G401.6 (cell line): ENCODE data around the gene GPR139.

ENCODE experiments used
- FAIRE-seq: peaks from 2 replicates; lab custom pipeline; 2012; peaks lifted over from hg19 to GRCh38; lab: Jason Lieb, UNC

The GPR139 gene

DNA sequence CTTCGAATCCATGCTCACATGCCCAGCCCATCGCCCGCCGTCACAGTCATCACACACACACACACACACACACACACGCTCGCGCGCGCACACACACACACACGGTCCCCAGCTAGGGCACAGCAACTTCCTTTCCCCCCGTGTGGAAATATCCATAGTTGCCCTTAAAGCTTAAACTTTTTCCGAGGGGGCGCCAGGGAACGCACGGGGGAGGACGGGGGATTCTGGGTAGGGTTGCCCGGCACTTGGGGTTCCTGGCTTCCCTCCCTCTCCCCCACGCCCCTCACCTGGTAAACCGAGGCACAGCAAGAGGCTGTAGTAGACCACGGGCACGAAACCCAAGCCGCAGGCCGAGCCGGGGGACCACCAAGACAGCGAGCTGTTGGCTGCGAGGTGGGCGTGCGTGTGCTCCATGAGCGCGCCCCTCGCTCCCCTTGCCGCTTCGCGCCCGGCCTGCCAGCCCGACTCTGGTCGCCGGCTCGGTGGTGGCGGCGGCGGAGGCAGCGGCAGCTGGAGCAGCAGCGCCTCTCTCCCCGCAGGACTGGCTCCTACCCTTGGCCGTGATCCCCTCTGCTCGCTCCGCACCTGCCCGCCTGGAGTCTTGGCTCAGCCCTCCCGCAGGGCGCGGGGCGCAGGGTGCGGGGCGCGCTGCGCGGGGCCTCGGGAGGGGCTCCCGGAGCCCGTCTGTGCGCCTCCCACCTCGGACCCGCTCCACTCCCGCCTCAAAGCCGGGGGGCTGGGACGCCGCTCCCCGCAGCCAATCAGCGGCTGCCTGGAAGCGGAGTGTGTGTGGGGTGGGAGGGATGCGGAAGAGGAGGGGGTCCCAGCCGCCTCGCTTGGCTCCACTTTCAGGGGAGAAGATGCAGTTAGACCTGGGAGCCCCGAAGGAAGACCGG lies at the start of gene GPR139:
Gene GPR139, minus strand, starts transcription at position 688 of the 896 bp plus-strand sequence. Its CDS starts 274 bp downstream, at position 414.
- FAIRE-seq, result no peak

GRCh38 chr16:20122011-20122410 lies 48.3 kb upstream of the GPR139 start:
- FAIRE-seq, result no peak

- FAIRE-seq, result no peak
Measured at GRCh38 chr16:20114356-20114755, 40.7 kb upstream of the GPR139 start.

GRCh38 chr16:20111143-20111542 lies 37.5 kb upstream of the GPR139 start:
- FAIRE-seq, result no peak

- FAIRE-seq, result no peak
Measured at GRCh38 chr16:20107083-20107482, 33.4 kb upstream of the GPR139 start.

GRCh38 chr16:20104563-20105183 lies 31.0 kb upstream of the GPR139 start:
- FAIRE-seq, result no peak

DNA sequence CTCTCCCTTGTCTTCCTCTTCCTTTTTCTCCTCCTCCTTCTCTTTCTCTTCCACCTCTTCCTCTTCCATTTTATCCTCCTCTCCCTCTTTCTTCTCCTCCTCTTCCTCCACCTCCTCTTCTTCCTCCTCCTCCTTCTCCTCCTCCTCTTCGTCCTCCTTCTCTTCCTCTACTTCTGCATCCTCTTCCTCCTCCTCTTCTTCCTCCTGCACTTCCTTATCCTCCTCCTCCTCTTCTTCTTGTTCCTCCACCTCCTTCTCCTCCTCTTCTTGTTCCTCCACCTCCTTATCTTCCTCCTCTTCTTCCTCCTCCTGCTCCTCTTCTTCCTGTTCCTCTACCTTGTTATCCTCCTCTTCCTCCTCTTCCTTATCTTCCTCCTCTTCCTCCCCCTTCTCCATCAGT lies 28.8 kb upstream of the GPR139 start:
- FAIRE-seq, result no peak

- no peak for FAIRE-seq
Measured at GRCh38 chr16:20102021-20102420, 28.3 kb upstream of the GPR139 start.

DNA sequence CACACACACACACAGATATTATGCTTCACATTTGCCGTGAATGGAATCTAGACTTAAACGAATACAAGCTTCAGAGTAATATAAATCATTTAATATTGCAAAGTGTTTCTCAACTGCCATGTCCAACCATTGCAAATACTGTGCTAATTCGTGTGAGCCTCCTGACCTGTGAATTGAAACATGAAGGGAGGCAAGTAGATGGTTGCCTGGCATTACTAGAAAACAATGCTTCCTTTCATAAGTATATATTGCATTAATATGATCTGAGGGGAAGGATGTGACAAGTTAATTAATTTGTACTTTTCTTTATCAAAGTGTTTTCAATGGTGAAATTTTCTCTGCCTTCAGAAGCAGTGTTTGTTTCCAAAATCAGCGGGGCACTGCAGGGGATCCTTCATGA lies 25.7 kb upstream of the GPR139 start:
- FAIRE-seq, result no peak

- no peak for FAIRE-seq
Measured at GRCh38 chr16:20094157-20094556, 20.5 kb upstream of the GPR139 start.

DNA sequence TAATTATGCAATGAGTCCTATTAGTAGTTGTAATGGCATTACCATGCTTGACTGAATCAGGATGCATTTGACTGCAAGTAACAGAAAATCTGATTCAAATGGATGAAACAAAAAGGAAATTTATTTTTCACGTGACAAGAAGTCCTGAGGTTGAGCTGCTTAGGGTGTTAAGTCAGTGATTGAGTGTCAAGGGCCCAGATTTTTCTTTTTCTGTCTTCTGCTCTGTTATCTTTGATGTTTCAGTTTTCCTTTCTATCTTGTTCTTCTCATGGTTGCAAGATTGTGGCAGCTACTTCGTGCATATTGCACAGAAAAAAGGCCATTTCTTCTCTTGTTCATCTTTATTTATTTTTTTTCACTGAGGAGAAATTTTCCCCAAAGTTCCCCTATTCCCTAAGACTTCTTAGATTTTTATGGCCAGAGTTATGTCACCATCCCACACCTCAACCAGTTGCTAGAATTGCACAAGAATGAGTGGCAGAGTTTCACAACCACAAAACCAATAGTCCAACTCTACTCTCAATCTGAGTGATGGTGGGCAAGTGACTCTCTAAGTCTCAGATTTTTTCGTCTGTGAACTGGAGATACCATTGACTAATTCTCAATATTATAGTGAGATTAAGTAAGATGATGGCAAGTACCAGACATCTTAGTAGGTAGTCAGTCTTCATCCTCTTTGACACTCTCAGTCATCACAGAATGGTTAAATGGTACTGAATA lies 15.7 kb upstream of the GPR139 start:
- no peak for FAIRE-seq

GRCh38 chr16:20084624-20085226 lies 11.0 kb upstream of the GPR139 start:
- no peak for FAIRE-seq

GRCh38 chr16:20079106-20079505 lies 5.4 kb upstream of the GPR139 start:
- no peak for FAIRE-seq

GRCh38 chr16:20075243-20075642 lies 1.6 kb upstream of the GPR139 start:
- FAIRE-seq, result no peak

GRCh38 chr16:20074099-20074991 lies 655 bp upstream of the GPR139 start:
- no peak for FAIRE-seq

- FAIRE-seq, result no peak
Measured at GRCh38 chr16:20072874-20073202, 852 bp downstream of the GPR139 start.

- FAIRE-seq, result no peak
Measured at GRCh38 chr16:20072146-20072873, 1.4 kb downstream of the GPR139 start.

- no peak for FAIRE-seq
Measured at GRCh38 chr16:20064931-20065330, 8.8 kb downstream of the GPR139 start.

GRCh38 chr16:20064520-20064919 lies 9.2 kb downstream of the GPR139 start:
- no peak for FAIRE-seq

- no peak for FAIRE-seq
Measured at GRCh38 chr16:20061132-20061531, 12.6 kb downstream of the GPR139 start.

DNA sequence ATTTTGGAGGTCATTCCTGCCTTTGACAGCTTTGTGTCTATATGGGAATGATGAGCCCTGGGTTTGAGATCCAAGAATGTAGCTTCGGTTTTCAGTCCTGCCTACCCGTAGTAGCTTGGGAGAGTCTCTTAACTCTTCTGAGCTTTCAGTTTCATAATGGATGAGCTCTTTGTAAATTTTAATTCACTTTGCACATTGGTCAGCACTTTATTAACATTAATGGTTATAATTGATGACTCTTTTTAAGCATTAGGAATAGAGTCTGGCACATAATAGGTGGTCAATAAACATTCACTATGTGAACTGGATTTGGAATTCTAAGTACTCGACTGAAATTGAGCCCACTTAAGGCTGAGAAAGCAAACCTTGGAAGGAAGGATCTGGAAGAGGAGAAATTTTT lies 17.3 kb downstream of the GPR139 start:
- no peak for FAIRE-seq
